GM12874 (cell line): ENCODE results near the gene YWHAQ.

Source experiments
- CTCF ChIP-seq: IDR thresholded peaks from 2 replicates; pipeline ENCODE4 v1.5.1; 2011; ENCODE audit warnings: low read depth, mild to moderate bottlenecking, control low read depth, low read length, moderate library complexity; ENCODE audit not compliant: insufficient read depth

YWHAQ gene

DNA sequence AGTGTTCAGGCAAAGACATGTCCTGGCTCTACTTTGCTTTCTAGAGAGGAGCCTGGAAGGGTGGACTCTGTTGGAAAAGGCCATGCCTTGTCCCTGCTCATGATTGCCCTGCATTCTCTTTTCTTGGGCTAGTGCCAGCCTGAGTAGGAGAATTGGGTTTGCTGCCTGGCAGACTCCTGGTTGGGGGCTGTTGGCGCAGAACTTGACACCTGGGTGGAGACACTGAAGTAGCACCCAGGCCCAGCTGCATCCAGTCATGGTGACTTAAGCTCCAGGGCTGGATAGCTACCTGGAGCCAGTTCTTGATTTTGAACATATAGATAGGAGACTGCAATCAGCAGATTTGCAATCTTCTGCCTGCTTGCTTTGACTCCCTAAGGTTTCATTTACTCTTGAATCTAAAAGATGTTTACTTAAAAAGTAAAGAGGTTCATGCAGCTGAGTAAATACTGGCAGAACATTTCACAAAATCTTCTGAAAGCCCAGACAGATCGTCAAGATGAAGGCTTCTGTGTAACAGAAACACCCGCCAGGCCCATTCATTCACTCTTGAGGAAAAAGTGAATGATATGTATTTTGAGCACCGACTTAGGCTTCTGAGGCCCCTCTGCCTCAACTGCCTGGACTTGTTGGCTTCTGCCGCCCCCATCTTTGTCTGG is 38.0 kb upstream of the YWHAQ start:
- no peak for TF ChIP-seq CTCF

- no peak for TF ChIP-seq CTCF
Measured at GRCh38 chr2:9667826-9668225, 37.0 kb upstream of the YWHAQ start.

GRCh38 chr2:9666306-9666705 is 35.5 kb upstream of the YWHAQ start:
- TF ChIP-seq CTCF: no peak

DNA sequence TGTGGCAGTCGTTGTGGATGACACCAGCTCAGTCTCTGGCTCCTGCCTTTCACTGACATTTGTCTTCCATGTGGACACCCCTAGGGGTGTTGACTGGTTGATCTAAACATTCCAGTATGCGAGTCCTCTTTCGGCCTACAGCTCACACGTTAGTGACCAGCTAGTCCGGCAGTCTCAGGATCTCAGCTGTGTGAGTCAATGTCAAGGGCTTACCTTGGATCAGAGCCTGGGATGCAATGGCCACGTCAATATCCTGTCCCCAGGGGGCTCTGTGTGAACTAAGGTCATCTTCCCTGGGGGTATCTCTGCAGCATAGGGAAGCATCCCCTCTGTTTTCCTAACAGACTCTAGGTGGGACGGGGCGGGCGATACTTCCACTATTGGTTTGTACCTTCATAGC is 35.1 kb upstream of the YWHAQ start:
- no peak for TF ChIP-seq CTCF

- TF ChIP-seq CTCF: no peak
Measured at GRCh38 chr2:9664365-9664764, 33.6 kb upstream of the YWHAQ start.

GRCh38 chr2:9663008-9663879 is 32.4 kb upstream of the YWHAQ start:
- TF ChIP-seq CTCF: no peak

DNA sequence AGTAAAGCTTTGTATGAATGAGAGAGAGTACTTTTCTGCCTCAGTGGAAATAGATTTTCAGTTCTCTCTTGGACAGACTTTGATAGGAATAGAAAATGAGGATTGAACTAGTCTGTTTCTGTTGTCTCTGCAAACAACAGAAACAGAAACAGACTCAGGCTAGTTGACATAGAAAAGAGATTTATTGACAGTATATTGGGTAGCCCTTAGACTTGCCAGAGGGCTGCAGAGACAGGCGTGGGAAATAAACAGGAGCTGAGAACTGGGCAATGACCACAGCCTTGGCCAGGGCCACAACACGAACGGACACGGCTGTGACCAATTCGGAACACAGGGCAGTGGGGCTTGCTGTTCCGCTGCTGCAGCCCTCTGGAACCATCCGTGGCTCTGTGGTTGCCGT is 30.5 kb upstream of the YWHAQ start:
- TF ChIP-seq CTCF: no peak
